Liver (tissue), 9 donors: ENCODE measurements around the gene SMAP1. TPM values are rescaled to one million over a fixed set of nuclear protein-coding genes. Genes with fewer than 3 reads are reported as not detected.
A peak's percentile ranks its signal among the peaks of the same experiment; 100 is the strongest.

ENCODE experiments used
- DNase-seq: peaks from one replicate; pipeline ENCODE4 v3.0.0-alpha.2; 2017; ENCODE audit warnings: low spot score
- H3K27ac ChIP-seq, 2 donors: one replicate each; pipeline ENCODE4 v1.7.0; 2013; ENCODE audit warnings: inconsistent platforms in 2 of 2, low read length in 2 of 2, control low read depth in 1 of 2, low read depth in 1 of 2, mild to moderate bottlenecking in 1 of 2
- H3K27me3 ChIP-seq, 4 donors: one replicate each; pipeline versions ENCODE4 v1.6.1 to v1.7.0; 2013; ENCODE audit warnings: low read length in 3 of 4, inconsistent platforms in 1 of 4, mild to moderate bottlenecking in 1 of 4, moderate library complexity in 1 of 4; ENCODE audit not compliant: control insufficient read depth in 4 of 4, insufficient read depth in 4 of 4
- H3K36me3 ChIP-seq, 4 donors: one replicate each; pipeline versions ENCODE4 v1.6.1 to v1.7.0; 2013; ENCODE audit warnings: low read length in 3 of 4, mild to moderate bottlenecking in 3 of 4, low read depth in 1 of 4, moderate library complexity in 1 of 4; ENCODE audit not compliant: control insufficient read depth in 4 of 4, insufficient read depth in 3 of 4
- H3K4me1 ChIP-seq, 4 donors: one replicate each; pipeline versions ENCODE4 v1.6.1 to v1.7.0; 2013; ENCODE audit warnings: low read length in 3 of 4, mild to moderate bottlenecking in 3 of 4, moderate library complexity in 1 of 4; ENCODE audit not compliant: control insufficient read depth in 4 of 4, insufficient read depth in 4 of 4
- H3K4me3 ChIP-seq, 3 donors: one replicate each; pipeline versions ENCODE4 v1.6.1 to v1.7.0; 2013; ENCODE audit warnings: low read length in 3 of 3, control low read depth in 1 of 3, low read depth in 1 of 3, mild to moderate bottlenecking in 1 of 3
- H3K9ac ChIP-seq, 2 donors: one replicate each; pipeline ENCODE4 v1.7.0; 2013; ENCODE audit warnings: low read length in 2 of 2, mild to moderate bottlenecking in 2 of 2, moderate library complexity in 2 of 2, control low read depth in 1 of 2, low read depth in 1 of 2
- H3K9me3 ChIP-seq, 4 donors: one replicate each; pipeline versions ENCODE4 v1.6.1 to v1.7.0; 2013; ENCODE audit warnings: low read length in 3 of 4; ENCODE audit not compliant: control insufficient read depth in 4 of 4
- ATF3 ChIP-seq: IDR thresholded peaks from 2 replicates; pipeline ENCODE4 v1.6.1; 2016; ENCODE audit warnings: antibody characterized with exemption
- CTCF ChIP-seq: fragments of 150-350 bp; IDR thresholded peaks from 2 replicates; pipeline ENCODE4 v1.5.1; 2017; ENCODE audit warnings: improper control_type of control experiment, low read depth, low read length; ENCODE audit not compliant: missing input control
- EGR1 ChIP-seq, 2 donors: IDR thresholded peaks; 2 replicates each; pipeline ENCODE4 v1.6.1; 2016 to 2018; ENCODE audit warnings: antibody characterized with exemption in 2 of 2, low read depth in 2 of 2
- FOXA1 ChIP-seq: IDR thresholded peaks from 2 replicates; pipeline ENCODE4 v1.6.1; 2016; ENCODE audit warnings: antibody characterized with exemption
- FOXA2 ChIP-seq: IDR thresholded peaks from 2 replicates; pipeline ENCODE4 v1.6.1; 2016; ENCODE audit warnings: antibody characterized with exemption
- GABPA ChIP-seq, 2 donors: IDR thresholded peaks in 1 of 2; conservative IDR thresholded peaks in 1 of 2; 2 replicates each; pipeline ENCODE4 v1.6.1; 2016; ENCODE audit warnings: antibody characterized with exemption in 2 of 2, mild to moderate bottlenecking in 1 of 2, moderate library complexity in 1 of 2
- HNF4A ChIP-seq, 2 donors: conservative IDR thresholded peaks; 2 replicates each; pipeline ENCODE4 v1.6.1; 2016; ENCODE audit warnings: antibody characterized with exemption in 2 of 2, mild to moderate bottlenecking in 2 of 2
- HNF4G ChIP-seq: IDR thresholded peaks from 2 replicates; pipeline ENCODE4 v1.6.1; 2016; ENCODE audit warnings: antibody characterized with exemption
- JUND ChIP-seq, 2 donors: IDR thresholded peaks; 2 replicates each; pipeline ENCODE4 v1.6.1; 2016; ENCODE audit warnings: antibody characterized with exemption in 2 of 2
- MAX ChIP-seq: IDR thresholded peaks from 2 replicates; pipeline ENCODE4 v1.6.1; 2016; ENCODE audit warnings: antibody characterized with exemption
- NR2F2 ChIP-seq: IDR thresholded peaks from 2 replicates; pipeline ENCODE4 v1.6.1; 2016; ENCODE audit warnings: antibody characterized with exemption
- RAD21 ChIP-seq, 2 donors: IDR thresholded peaks; 2 replicates each; pipeline ENCODE4 v1.6.1; 2016; ENCODE audit warnings: antibody characterized with exemption in 2 of 2, mild to moderate bottlenecking in 2 of 2
- REST ChIP-seq: IDR thresholded peaks from 2 replicates; pipeline ENCODE4 v1.6.1; 2016; ENCODE audit warnings: antibody characterized with exemption, mild to moderate bottlenecking
- RXRA ChIP-seq, 2 donors: IDR thresholded peaks; 2 replicates each; pipeline ENCODE4 v1.6.1; 2017 to 2018; ENCODE audit warnings: antibody characterized with exemption in 2 of 2, mild to moderate bottlenecking in 1 of 2
- SP1 ChIP-seq: IDR thresholded peaks from 2 replicates; pipeline ENCODE4 v1.6.1; 2018; ENCODE audit warnings: antibody characterized with exemption, mild to moderate bottlenecking
- TAF1 ChIP-seq: conservative IDR thresholded peaks from 2 replicates; pipeline ENCODE4 v1.6.1; 2016; ENCODE audit warnings: antibody characterized with exemption, mild to moderate bottlenecking
- YY1 ChIP-seq: IDR thresholded peaks from 2 replicates; pipeline ENCODE4 v1.6.1; 2016; ENCODE audit warnings: antibody characterized with exemption, mild to moderate bottlenecking
- ZBTB33 ChIP-seq: IDR thresholded peaks from 2 replicates; pipeline ENCODE4 v1.6.1; 2016; ENCODE audit warnings: antibody characterized with exemption
- WGBS: extraction: QIAGEN DNeasy Blood & Tissue Kit; methylation state at CpG from one replicate; pipeline ENCODE4 v1.1.7; 2013; 5-methylcytosine and 5-hydroxymethylcytosine counted together
- polyA plus RNA-seq, 2 donors: library from polyadenylated mRNA; stranded (reverse) in 1 of 2; unstranded in 1 of 2; fragments of 200-250 nt in 1 of 2; fragments of >200 nt in 1 of 2; fragmentation: Nextera tagmentation in 1 of 2; extraction: Ambion mirVana in 1 of 2; gene quantifications; one replicate each; pipeline versions ENCODE4 v1.2.1 to v1.2.3, GENCODE V29; 2013 to 2015
- total RNA-seq, 2 donors: library from RNA; depleted of rRNA; stranded (reverse); fragments of >200 nt; gene quantifications; one replicate each; pipeline ENCODE4 v1.2.3, GENCODE V29; 2014
- donor health status: healthy.
- donor health status: healthy.
- donor health status: healthy.
- donor health status: healthy.
- donor health status: healthy.

Gene SMAP1
- total and polyA plus RNA-seq, 4 donors = 9.3 to 13.3 (median 12.7) TPM

GRCh38 chr6:70667256-70667710, 400 bp upstream of the SMAP1 start:
- peak in 1 of 2 donors; percentile 3 for TF ChIP-seq HNF4A (conservative IDR thresholded peaks at IDR 0.05)
- TF ChIP-seq SP1 = no peak
- TF ChIP-seq YY1 = peak; percentile 49
- DNase-seq = no peak
- 15% methylated on average over 15 of the region's 15 CpGs for WGBS

GRCh38 chr6:70668499-70668812, 773 bp downstream of the SMAP1 start:
- Histone ChIP-seq H3K9me3 (no peaks in the 10 kb centered on the region), H3K4me3 (peak overlapping the region; percentile 85 to 93 (median 85)), H3K27me3 (no peaks in the 10 kb centered on the region), H3K4me1 (peaks cover 0 to 23% (median 11%) of the 10 kb centered on the region in 4 donors), H3K27ac (peak overlapping the region; percentile 93 to 96), H3K36me3 (no peaks in the 10 kb centered on the region), H3K9ac (peak overlapping the region; percentile 64 to 86)
- TF ChIP-seq JUND (IDR thresholded peaks at IDR 0.05) (no peak), RAD21 (IDR thresholded peaks at IDR 0.05) (no peak), YY1 (no peak), RXRA (IDR thresholded peaks at IDR 0.05) (no peak)
- DNase-seq = no peak
- WGBS = 2% methylated on average over 8 of the region's 8 CpGs

More at GRCh38 chr6:70667256-70667710, 400 bp upstream of the SMAP1 start:
- H3K9ac ChIP-seq = peak overlapping the region in 1 of 2 donors; percentile 5
- H3K27ac ChIP-seq = peak overlapping the region; percentile 93 to 96
- no peaks in the 10 kb centered on the region for H3K36me3 ChIP-seq
- H3K4me3 ChIP-seq = peak overlapping the region; percentile 66 to 85 (median 68)
- no peaks in the 10 kb centered on the region for H3K9me3 ChIP-seq
- peaks cover 0 to 17% (median 11%) of the 10 kb centered on the region in 4 donors for H3K4me1 ChIP-seq
- no peaks in the 10 kb centered on the region for H3K27me3 ChIP-seq

- no peak overlapping the region for H3K27ac ChIP-seq
- no peaks in the 10 kb centered on the region for H3K36me3 ChIP-seq
- peak overlapping the region in 1 of 2 donors; percentile 64 for H3K9ac ChIP-seq
- TF ChIP-seq YY1 (no peak), NR2F2 (no peak), FOXA1 (no peak), REST (no peak), SP1 (no peak), JUND (IDR thresholded peaks at IDR 0.05) (no peak), MAX (no peak), TAF1 (no peak), EGR1 (IDR thresholded peaks at IDR 0.05; ENCODE audit: low read depth in 2 of 2) (no peak), RXRA (IDR thresholded peaks at IDR 0.05) (no peak), FOXA2 (no peak), HNF4G (no peak), ATF3 (no peak), RAD21 (IDR thresholded peaks at IDR 0.05) (no peak), HNF4A (conservative IDR thresholded peaks at IDR 0.05) (no peak), GABPA (IDR thresholded peaks at IDR 0.05 in 1 of 2, conservative IDR thresholded peaks at IDR 0.05 in 1 of 2) (no peak), CTCF (no peak), ZBTB33 (no peak)
- 64% methylated on average over 4 of the region's 4 CpGs for WGBS
- peaks cover 0 to 23% (median 11%) of the 10 kb centered on the region in 4 donors for H3K4me1 ChIP-seq
- H3K4me3 ChIP-seq = peak overlapping the region in 2 of 3 donors; percentile 85 to 93
- DNase-seq = no peak
- no peaks in the 10 kb centered on the region for H3K9me3 ChIP-seq
- H3K27me3 ChIP-seq = no peaks in the 10 kb centered on the region
Observed at GRCh38 chr6:70669133-70669532, 1.4 kb downstream of the SMAP1 start.
